Measurements from ENCODE around the gene CYB561A3.

CYB561A3 gene

DNA sequence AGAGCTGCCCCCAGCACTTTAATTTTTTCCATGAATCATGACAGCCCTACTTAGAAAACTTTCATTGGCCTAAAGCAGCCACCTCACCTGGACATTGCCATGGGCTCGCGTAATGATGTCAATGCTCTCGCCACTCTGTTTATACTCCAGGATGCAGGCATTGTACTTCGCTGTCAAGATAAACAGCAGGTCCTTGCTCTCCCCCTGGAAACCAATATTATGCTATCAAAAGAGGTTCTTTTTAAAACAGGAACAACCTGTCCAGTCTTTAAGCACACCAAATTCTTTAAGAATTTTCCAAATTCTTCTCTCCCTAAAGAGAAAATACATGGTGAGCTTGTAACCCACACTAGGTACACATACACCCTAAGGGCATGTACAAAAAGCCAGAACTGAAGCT, 31.8 kb downstream of the CYB561A3 start:
- in situ Hi-C loops (cut with MboI; ENCODE audit: low sequenced_read_pairs): no loop called here

- in situ Hi-C loops (cut with MboI; ENCODE audit: low sequenced_read_pairs): no loop called here
Observed at GRCh38 chr11:61328351-61328750, 33.3 kb downstream of the CYB561A3 start.

DNA sequence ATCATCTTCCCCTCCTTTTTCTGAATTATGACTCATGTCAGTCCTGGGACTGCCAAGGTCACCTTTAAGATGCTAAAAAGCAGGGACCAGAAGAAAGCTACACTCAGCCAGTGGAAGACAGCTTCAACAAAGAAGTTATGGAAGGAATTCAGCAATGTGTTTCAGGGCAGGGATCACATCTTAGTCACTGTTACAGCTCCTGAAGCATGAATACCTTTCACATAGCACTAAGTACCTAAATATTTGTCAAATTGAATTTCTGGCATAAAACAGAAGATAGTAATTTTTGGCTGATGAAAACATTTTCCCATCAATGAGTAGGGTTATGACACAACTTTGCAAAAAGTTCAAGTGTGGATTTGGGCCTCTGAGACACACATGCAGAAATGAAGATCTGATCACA, 34.0 kb downstream of the CYB561A3 start:
- in situ Hi-C loops (cut with MboI; ENCODE audit: low sequenced_read_pairs): no loop called here

- in situ Hi-C loops (cut with MboI; ENCODE audit: low sequenced_read_pairs): no loop called here
Observed at GRCh38 chr11:61325649-61326414, 35.9 kb downstream of the CYB561A3 start.

- in situ Hi-C loops (cut with MboI; ENCODE audit: low sequenced_read_pairs): no loop called here
Observed at GRCh38 chr11:61315260-61315659, 46.4 kb downstream of the CYB561A3 start.

GRCh38 chr11:61310749-61311148, 50.9 kb downstream of the CYB561A3 start:
- in situ Hi-C loops (cut with MboI; ENCODE audit: low sequenced_read_pairs): no loop called here

GRCh38 chr11:61309739-61310138, 51.9 kb downstream of the CYB561A3 start:
- in situ Hi-C loops (cut with MboI; ENCODE audit: low sequenced_read_pairs): no loop called here

DNA sequence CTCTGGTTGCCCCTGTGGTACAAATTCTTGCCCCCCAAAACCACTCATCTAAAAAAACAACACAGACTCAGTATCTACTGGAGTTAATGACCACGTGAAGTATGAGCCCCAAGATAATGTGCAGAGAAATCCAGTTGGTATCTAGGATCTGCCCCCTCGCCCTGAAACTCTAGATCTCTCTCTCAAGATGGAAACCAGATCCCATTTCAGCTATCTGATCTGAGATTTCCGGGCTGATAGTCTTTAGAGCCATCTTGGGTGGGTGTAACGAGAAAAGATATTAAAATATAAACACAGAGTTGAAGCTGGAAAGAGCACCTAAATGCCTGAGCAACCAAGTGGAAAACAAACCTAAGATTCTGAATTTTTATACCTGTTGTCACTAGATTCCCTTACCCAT, 52.5 kb downstream of the CYB561A3 start:
- in situ Hi-C loops (cut with MboI; ENCODE audit: low sequenced_read_pairs): no loop called here

GRCh38 chr11:61307354-61307753, 54.3 kb downstream of the CYB561A3 start:
- in situ Hi-C loops (cut with MboI; ENCODE audit: low sequenced_read_pairs): no loop called here

DNA sequence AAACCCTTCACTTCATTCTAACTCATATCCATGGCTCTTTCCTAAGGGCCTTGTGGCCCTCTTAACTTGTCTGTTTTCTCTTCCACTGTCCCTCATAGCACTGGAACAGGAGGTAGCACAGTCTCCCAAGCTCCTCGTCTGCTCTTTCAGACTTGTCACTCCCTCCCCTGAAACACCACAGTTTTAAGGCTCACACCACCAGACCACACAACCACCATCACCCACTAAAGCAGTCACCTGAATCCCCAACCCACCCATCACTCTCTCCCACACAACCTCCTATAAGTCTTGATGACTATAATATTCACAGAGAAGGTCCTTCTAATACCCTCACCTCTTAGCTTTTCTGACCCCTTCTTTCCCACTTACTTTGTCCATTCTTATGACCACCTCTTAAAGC, 55.5 kb downstream of the CYB561A3 start:
- in situ Hi-C loops (cut with MboI; ENCODE audit: low sequenced_read_pairs): no loop called here

GRCh38 chr11:61305417-61305816, 56.3 kb downstream of the CYB561A3 start:
- in situ Hi-C loops (cut with MboI; ENCODE audit: low sequenced_read_pairs): no loop called here

- in situ Hi-C loops (cut with MboI; ENCODE audit: low sequenced_read_pairs): no loop called here
Observed at GRCh38 chr11:61303725-61304124, 58.0 kb downstream of the CYB561A3 start.

DNA sequence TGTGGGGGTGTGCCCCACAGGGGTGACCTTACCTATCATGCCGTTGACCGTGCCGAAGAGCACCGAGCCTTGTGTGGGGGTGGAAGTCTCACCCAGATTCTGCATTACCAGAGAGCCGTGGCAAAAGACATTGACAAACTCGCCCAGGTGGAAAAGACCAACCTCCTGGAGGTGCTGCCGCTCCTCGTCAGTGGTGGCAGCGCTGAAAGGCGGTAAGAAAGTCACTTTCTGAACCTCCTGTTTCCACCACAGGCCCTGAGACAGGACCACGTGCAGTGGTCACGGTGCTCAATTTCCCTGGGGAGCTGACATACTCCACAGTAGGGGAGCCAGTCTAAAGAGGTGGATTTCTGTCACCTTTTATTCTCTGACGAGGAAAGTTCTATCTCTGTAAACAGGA, 59.1 kb downstream of the CYB561A3 start:
- in situ Hi-C loops (cut with MboI; ENCODE audit: low sequenced_read_pairs): no loop called here
